GM21423 (cell line): Measurements from ENCODE around the gene NECTIN4.
"Not testable (repeated sequence)": the region's sequence is repeated elsewhere in the genome, so short reads cannot be mapped to it uniquely, and the experiment has no call there.

Experiments used
- ATAC-seq: cut with Tn5 transposase; IDR thresholded peaks from one replicate; pipeline ENCODE4 v1.9.1; 2021; ENCODE audit warnings: mild to moderate bottlenecking, moderate library complexity; ENCODE audit not compliant: unreplicated experiment

Gene NECTIN4

GRCh38 chr1:161065681-161066080, 23.7 kb downstream of the NECTIN4 start:
- ATAC-seq, result not testable (repeated sequence)

GRCh38 chr1:161063936-161064335, 25.4 kb downstream of the NECTIN4 start:
- ATAC-seq, result not testable (repeated sequence)

GRCh38 chr1:161061419-161061818, 27.9 kb downstream of the NECTIN4 start:
- ATAC-seq, result no peak

- no peak for ATAC-seq
Observed at GRCh38 chr1:161059293-161059692, 30.1 kb downstream of the NECTIN4 start.

DNA sequence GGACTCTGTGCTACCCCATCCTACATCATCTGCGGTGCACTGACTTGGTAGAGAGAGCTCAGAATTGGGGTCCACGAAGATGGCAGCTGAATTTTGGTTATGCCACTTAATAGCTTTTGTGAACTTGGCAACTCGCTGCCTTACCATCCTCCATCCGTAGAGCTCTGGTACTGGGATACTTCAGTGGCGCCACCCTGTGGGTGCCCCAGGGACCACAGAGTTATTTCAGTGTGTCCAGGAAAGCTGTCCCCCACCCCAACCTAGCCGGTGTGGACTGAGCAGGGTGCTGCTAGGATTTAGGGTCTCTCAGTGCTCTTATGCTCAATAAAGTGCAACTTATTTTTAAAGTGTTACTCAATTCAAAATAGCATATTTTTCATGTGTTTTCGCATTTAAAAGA, 34.6 kb downstream of the NECTIN4 start:
- no peak for ATAC-seq

DNA sequence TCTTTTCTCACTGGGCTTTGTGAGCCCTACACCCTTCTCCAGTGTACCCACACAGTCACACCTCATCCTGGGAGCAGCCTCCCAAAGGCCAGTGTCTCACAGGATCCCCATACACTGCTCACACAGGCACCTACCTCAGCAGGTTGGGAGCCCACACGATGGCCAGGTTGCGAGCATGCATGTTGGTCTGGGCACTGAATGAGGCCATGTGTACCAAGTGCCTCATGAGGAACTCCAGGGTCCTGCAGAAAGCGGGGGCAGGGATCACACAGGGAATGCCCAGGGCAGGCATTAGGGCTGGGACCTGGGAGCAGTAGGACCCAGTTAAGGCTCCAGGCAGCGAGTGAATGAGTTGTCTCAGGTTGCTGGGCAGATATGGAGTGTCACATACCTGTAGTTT, 35.1 kb downstream of the NECTIN4 start:
- no peak for ATAC-seq

DNA sequence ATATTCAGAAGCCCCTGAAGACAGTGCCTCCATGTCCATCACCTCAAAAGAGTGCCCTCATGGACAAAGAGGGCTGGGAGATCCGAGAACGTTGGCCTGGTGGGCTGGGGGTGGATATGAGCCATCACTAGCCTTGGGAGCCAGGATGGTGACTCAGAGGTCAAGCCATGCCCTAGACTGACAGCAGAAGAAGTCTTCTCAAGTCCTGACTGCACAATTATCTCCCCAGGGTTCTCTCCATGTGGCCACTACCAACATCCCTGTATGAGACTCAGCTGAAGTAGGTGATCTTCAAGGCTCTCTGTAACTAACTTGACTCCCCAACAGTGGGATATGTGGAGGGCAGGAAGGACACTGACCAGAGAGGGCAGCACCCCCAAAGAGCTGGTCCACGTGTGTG, 36.5 kb downstream of the NECTIN4 start:
- no peak for ATAC-seq

DNA sequence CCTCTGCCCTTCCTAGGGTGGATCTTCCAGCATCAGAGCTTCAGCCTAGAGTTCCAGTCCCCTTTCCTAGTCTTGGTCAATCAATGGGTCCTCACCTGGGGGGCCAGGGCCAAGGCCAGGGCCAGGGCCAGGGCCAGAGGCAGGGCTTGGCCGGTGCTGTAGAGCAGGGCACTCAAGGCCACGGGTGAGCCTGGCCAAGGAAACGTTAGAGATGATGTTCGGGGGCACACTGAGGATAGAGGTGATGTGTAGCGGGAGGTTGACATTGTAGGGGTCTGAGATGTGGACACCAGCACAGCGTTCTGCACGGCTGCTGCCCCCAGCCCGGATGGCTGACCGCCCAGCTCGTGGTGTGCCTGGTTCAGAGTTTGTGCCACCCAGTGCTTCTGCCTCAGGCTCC, 38.1 kb downstream of the NECTIN4 start:
- ATAC-seq, result no peak

DNA sequence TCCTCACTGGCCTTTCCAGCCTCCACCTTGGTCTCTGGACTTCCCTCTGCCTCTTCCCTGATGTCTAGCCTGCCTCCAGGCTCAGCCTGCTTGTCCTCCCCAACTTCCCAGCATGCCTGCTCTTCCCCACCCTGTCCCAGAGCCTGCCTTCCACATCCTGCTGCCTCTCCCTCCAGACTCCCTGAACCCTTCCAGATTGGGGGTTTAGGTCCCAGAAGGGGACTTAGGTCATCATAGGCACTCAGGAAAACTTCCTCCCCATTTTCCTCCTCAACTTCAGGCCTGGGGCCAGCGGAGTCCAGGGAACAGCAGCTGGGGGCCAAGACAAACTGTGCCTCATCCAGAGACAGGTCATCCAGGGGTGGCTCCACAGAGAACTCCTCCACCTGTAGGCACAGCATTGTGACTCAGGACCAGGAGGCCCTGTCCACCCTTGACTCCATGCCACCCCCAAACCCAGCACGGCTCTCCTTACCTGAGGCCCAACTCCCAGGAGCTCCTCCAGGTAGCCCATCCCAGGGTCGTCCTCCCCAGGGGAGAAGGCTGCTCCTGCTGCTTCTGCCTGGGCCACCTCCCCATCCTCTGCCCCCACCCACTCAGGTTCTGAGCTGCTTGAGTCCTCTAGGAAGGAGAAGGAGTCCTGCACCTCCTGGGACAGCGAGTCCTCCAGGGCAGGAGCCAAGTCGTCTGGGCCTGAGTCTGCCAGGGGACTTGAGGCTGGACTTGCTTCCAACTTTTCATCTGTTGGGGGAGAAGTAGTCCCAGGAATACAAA, 40.2 kb downstream of the NECTIN4 start:
- ATAC-seq, result no peak

GRCh38 chr1:161047436-161048420, 41.6 kb downstream of the NECTIN4 start:
- ATAC-seq, result no peak

- ATAC-seq, result peak; percentile 40
Observed at GRCh38 chr1:161046605-161047228, 42.6 kb downstream of the NECTIN4 start.

DNA sequence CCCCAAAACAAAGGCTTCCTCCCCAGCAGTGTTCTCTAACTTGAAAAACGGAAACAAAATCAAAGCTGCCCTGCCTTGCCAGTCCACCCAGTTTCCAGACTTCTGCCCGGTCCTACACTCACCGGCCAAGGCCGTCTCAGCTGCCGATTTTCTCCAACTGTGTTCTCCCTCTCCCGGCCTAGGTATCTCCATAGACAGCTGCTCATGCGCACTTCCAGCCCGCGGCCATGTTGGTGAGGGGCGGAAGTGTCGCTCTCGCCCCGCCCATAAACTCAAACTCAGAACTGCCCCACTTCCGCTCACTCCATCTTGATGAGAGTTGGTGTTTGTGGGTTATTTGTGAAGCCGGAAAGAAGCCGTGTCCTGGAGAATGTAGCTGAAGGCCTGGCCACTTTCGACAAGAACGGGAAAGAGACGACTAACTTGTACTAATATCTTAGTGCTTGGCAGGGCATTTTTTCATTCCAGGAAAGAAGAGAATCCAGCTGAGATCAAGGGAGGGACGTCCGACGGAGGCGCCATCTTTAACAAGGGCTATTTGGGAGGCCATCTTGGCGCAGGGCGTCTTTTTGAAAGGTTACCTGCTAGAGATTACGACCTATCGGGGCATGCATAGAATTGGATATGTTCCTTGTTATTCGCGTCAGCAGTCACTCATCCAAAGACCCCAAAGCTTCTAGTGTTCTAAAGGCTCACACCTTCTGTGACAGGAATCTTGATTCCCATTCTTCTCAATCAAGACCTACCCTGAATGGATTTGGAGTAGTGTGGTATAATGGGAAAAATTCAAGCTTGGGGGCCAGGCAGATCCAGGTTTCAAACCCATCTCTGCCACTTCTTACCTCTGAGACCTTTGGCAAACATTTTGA, 43.4 kb downstream of the NECTIN4 start, which contains the start of gene USF1:
TSS of gene USF1 (minus strand) at position 242 of the 869 bp plus-strand sequence. CDS start 2,702 bp downstream, outside the sequence.
- ATAC-seq, result peak; percentile 56

DNA sequence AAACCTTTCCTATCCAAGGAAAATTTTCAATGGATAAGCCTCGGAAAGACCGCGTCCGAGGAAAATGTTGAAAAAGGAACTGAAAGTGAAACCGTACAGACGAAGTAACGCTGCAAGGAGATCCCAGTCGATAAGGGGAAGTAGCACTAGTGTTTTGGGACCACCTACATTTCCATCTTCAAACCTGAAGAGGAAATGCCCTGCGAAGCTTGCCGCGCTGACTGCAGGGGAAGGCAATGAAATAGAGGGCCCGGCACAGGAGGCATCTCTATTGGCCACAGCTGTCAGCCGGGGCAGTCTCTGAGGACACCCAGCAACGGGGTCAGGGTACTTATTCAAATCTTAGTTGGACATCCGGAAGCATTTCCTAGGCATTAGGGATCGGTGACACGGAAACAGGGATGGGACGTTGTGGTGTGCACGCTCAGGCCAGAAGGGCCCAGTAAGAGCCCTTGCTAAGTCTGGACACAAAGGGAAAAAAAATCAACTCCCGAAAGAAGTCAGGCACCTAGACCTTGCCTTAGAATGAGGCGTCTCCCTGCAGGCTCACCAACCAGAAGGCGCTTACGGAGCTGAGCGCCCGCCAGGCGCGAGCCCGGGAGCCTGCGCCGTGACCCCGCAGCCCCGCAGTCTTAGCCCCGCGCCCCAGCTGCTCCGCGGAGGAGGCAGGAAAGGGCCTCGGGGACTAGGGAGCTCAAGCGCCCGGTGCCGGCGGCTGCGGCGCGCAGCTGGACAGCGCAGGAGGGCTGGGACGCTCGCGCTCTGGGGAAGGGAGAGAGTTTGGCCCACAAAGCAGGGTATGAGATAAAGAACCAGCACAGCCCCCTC, 44.2 kb downstream of the NECTIN4 start:
- peak; percentile 38 for ATAC-seq

DNA sequence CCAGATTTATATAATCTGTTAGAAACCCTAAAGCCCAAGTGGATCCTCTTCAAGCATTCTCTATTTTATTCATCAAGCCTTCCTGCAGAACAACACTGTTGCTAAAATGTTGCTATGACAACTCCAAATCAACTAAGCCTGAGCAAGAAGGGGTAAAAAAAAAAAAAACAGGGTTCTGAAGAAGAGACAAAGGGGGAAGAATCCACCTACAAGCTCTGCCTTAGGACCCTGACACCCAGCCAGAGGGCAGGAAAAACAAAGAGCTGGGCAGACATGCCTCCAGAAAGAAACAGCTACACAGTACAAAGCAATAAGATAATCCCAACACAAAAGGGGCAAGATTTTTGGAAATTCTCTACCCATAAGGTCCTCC, 44.8 kb downstream of the NECTIN4 start:
- ATAC-seq, result no peak

DNA sequence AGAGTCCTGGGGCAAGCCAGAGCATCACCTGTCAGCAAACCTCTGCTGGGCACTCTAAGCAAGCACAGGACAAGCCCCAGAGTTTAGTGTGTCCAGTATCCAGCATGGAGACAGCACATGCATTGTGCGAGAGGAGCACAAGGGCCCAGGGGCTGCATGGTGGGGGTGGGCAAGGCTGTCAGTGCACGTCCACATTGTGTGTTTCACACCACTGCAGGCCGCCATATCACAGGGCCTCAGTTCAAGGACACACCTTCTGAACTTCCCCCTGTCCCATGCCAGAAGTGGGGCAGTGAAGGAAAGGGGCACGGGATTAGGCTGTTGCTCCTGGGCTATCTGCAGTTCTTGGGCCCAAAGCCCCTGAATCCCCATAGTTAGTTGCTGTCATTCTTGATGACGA, 49.8 kb downstream of the NECTIN4 start:
- ATAC-seq, result no peak

GRCh38 chr1:161039154-161039545, 50.2 kb downstream of the NECTIN4 start:
- no peak for ATAC-seq

- ATAC-seq, result peak; percentile 88
Observed at GRCh38 chr1:161038523-161039153, 50.7 kb downstream of the NECTIN4 start, which contains the start of gene TSTD1. Gene TSTD1, minus strand, starts transcription at chr1:161038964. Its CDS starts 75 bp downstream, at chr1:161038889.

- no peak for ATAC-seq
Observed at GRCh38 chr1:161037661-161038522, 51.5 kb downstream of the NECTIN4 start.
